Liver (tissue), 3 donors: ENCODE data around the gene CCDC30.

Source experiments
- ATF3 ChIP-seq: IDR thresholded peaks from 2 replicates; pipeline ENCODE4 v1.6.1; 2016; ENCODE audit warnings: antibody characterized with exemption
- CTCF ChIP-seq: fragments of 150-350 bp; IDR thresholded peaks from 2 replicates; pipeline ENCODE4 v1.5.1; 2017; ENCODE audit warnings: improper control_type of control experiment, low read depth, low read length; ENCODE audit not compliant: missing input control
- GABPA ChIP-seq, 2 donors: IDR thresholded peaks in 1 of 2; conservative IDR thresholded peaks in 1 of 2; 2 replicates each; pipeline ENCODE4 v1.6.1; 2016; ENCODE audit warnings: antibody characterized with exemption in 2 of 2, mild to moderate bottlenecking in 1 of 2, moderate library complexity in 1 of 2
- HNF4G ChIP-seq: IDR thresholded peaks from 2 replicates; pipeline ENCODE4 v1.6.1; 2016; ENCODE audit warnings: antibody characterized with exemption
- MAX ChIP-seq: IDR thresholded peaks from 2 replicates; pipeline ENCODE4 v1.6.1; 2016; ENCODE audit warnings: antibody characterized with exemption
- RAD21 ChIP-seq, 2 donors: IDR thresholded peaks; 2 replicates each; pipeline ENCODE4 v1.6.1; 2016; ENCODE audit warnings: antibody characterized with exemption in 2 of 2, mild to moderate bottlenecking in 2 of 2
- REST ChIP-seq: IDR thresholded peaks from 2 replicates; pipeline ENCODE4 v1.6.1; 2016; ENCODE audit warnings: antibody characterized with exemption, mild to moderate bottlenecking
- RXRA ChIP-seq, 2 donors: IDR thresholded peaks; 2 replicates each; pipeline ENCODE4 v1.6.1; 2017 to 2018; ENCODE audit warnings: antibody characterized with exemption in 2 of 2, mild to moderate bottlenecking in 1 of 2
- SP1 ChIP-seq: IDR thresholded peaks from 2 replicates; pipeline ENCODE4 v1.6.1; 2018; ENCODE audit warnings: antibody characterized with exemption, mild to moderate bottlenecking
- YY1 ChIP-seq: IDR thresholded peaks from 2 replicates; pipeline ENCODE4 v1.6.1; 2016; ENCODE audit warnings: antibody characterized with exemption, mild to moderate bottlenecking
- ZBTB33 ChIP-seq: IDR thresholded peaks from 2 replicates; pipeline ENCODE4 v1.6.1; 2016; ENCODE audit warnings: antibody characterized with exemption
- donor health status: healthy.
- donor health status: healthy.

GRCh38 chr1:42429603-42430002 lies 33.5 kb upstream of the CCDC30 start:
- TF ChIP-seq RXRA (IDR thresholded peaks at IDR 0.05), result no peak
- no peak for TF ChIP-seq MAX
- no peak for TF ChIP-seq CTCF
- no peak for TF ChIP-seq REST
- no peak for TF ChIP-seq HNF4G
- no peak for TF ChIP-seq RAD21 (IDR thresholded peaks at IDR 0.05)
- TF ChIP-seq SP1, result no peak
- no peak for TF ChIP-seq YY1
- no peak for TF ChIP-seq GABPA (IDR thresholded peaks at IDR 0.05 in 1 of 2, conservative IDR thresholded peaks at IDR 0.05 in 1 of 2)
- no peak for TF ChIP-seq ATF3
- TF ChIP-seq ZBTB33, result no peak
